DMS79 (cell line): ENCODE data around the gene UPF1.
"Not testable (repeated sequence)": the region's sequence is repeated elsewhere in the genome, so short reads cannot be mapped to it uniquely, and the experiment has no call there.

Source experiments
- DNase-seq: peaks from one replicate; lab custom pipeline; 2025; lab: John Stamatoyannopoulos, UW

The UPF1 gene

GRCh38 chr19:18898607-18899408 lies 67.0 kb downstream of the UPF1 start:
- no peak for DNase-seq

GRCh38 chr19:18899624-18900560 lies 68.1 kb downstream of the UPF1 start:
- DNase-seq = no peak

- no peak for DNase-seq
Measured at GRCh38 chr19:18900700-18901481, 69.1 kb downstream of the UPF1 start.

GRCh38 chr19:18901491-18901890 lies 69.7 kb downstream of the UPF1 start:
- no peak for DNase-seq

- not testable (repeated sequence) for DNase-seq
Measured at GRCh38 chr19:18902519-18902918, 70.8 kb downstream of the UPF1 start.

- DNase-seq = no peak
Measured at GRCh38 chr19:18903156-18904037, 71.6 kb downstream of the UPF1 start.

- no peak for DNase-seq
Measured at GRCh38 chr19:18904334-18905057, 72.7 kb downstream of the UPF1 start.

GRCh38 chr19:18905058-18905456 lies 73.3 kb downstream of the UPF1 start:
- DNase-seq = no peak

GRCh38 chr19:18905513-18906236 lies 73.9 kb downstream of the UPF1 start:
- no peak for DNase-seq

- no peak for DNase-seq
Measured at GRCh38 chr19:18906605-18907519, 75.1 kb downstream of the UPF1 start.

GRCh38 chr19:18908917-18909619 lies 77.3 kb downstream of the UPF1 start:
- no peak for DNase-seq

GRCh38 chr19:18910010-18910409 lies 78.3 kb downstream of the UPF1 start:
- no peak for DNase-seq

- no peak for DNase-seq
Measured at GRCh38 chr19:18910801-18911436, 79.2 kb downstream of the UPF1 start.

- DNase-seq = no peak
Measured at GRCh38 chr19:18912933-18913332, 81.2 kb downstream of the UPF1 start.

GRCh38 chr19:18913466-18913865 lies 81.7 kb downstream of the UPF1 start:
- no peak for DNase-seq

- DNase-seq = no peak
Measured at GRCh38 chr19:18915639-18916038, 83.9 kb downstream of the UPF1 start.

GRCh38 chr19:18917593-18917992 lies 85.8 kb downstream of the UPF1 start:
- DNase-seq = not testable (repeated sequence)
